Measurements from ENCODE around the gene STK35.

DNA sequence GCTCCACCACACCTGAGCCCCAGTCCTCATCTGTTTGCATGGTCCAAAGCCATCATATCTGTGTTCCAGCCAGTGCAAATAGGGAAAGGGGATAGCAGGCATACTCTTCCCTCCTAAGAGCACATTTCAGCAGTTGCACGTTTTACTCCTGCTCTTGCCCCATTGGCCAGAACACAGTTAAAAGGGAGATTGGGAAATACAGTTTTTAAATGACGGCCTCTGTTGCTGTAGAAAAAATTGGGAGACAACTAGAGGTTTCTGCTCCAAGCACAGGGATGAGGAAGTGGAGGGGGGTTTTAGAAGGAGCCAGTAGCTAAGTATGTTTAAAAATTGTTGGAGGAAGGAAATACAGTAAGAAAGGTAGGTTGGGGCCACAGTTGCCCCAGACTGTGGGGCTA lies 14.6 kb upstream of the STK35 start:
- TF ChIP-seq EZH2phosphoT487 (IDR thresholded peaks at IDR 0.05; ENCODE audit: insufficient read depth, low read depth) (no peak), EZH2 (IDR thresholded peaks at IDR 0.05; ENCODE audit: insufficient read depth, poor library complexity, severe bottlenecking) (no peak)
